ENCODE results near the gene DNAJC4. TPM values are rescaled to one million over a fixed set of nuclear protein-coding genes. Genes with fewer than 3 reads are reported as not detected.

DNAJC4 gene
- total RNA-seq, 1 experiment from 2014 or later, result 24.2 TPM

DNA sequence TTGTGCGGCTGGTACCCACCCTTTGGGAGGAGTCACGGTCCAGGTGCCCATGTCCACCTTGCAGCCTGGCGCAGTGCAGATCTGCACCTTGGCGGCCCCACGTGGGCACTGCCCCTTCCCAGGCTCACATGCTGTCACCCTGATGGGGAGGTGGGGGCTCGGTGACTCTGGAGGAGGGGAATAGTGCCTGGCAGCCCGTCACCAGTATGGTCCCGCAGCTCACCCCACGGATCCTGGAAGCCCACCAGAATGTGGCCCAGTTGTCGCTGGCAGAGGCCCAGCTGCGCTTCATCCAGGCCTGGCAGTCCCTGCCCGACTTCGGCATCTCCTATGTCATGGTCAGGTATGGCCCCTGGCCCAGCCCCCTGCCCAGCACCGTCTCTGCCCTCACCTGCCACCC is 9.6 kb upstream of the DNAJC4 start:
- Mint-ChIP-seq H3K36me3 (ENCODE audit: insufficient read depth in 1 of 3, low read depth in 3 of 3) (peaks cover 0 to 34% (median 14%) of the 10 kb centered on the region in 3 experiments; a peak in 5 of 7 replicates), H3K4me3 (no peak overlapping the region)

More for the DNA sequence above, 9.6 kb upstream of the DNAJC4 start:
- H3K23me2 ChIP-seq (ENCODE audit: insufficient read length, low read depth, low read length, poor library complexity, severe bottlenecking), result peaks cover 5% of the 10 kb centered on the region
- Mint-ChIP-seq H3K9me3 (no peaks in the 10 kb centered on the region), H3K27me3 (ENCODE audit: low read depth) (no peaks in the 10 kb centered on the region; the same call in 1 of the 2 replicates), H3K27ac (no peak overlapping the region), H3K4me1 (peaks cover 8 to 11% of the 10 kb centered on the region in 2 experiments)
- no peak overlapping the region for H2BK20ac ChIP-seq (ENCODE audit: low read depth, low read length, poor library complexity, severe bottlenecking)
- H4K20me1 ChIP-seq (ENCODE audit: control insufficient read depth, insufficient read depth, insufficient read length), result no peaks in the 10 kb centered on the region
- H2BK12ac ChIP-seq (ENCODE audit: insufficient read length, low read depth, low read length), result no peak overlapping the region
- no peak overlapping the region for H4K91ac ChIP-seq (ENCODE audit: insufficient read length, low read depth, low read length)
- no peak overlapping the region for H2AK5ac ChIP-seq (ENCODE audit: insufficient read length, low read length)
- no peak overlapping the region for H3K4ac ChIP-seq (ENCODE audit: low read depth, low read length)
- H4K8ac ChIP-seq (replicated peaks; ENCODE audit: insufficient read length, low read depth, low read length), result no peak overlapping the region
- no peak overlapping the region for H3K9ac ChIP-seq (ENCODE audit: extremely low read depth, insufficient read length, low read length)
- no peak overlapping the region for H3T11ph ChIP-seq (ENCODE audit: low read length)
- H3K27ac ChIP-seq (ENCODE audit: insufficient read length, low read depth, low read length), result no peak overlapping the region
- H3K9me3 ChIP-seq (ENCODE audit: control insufficient read depth, low read depth, low read length), result no peaks in the 10 kb centered on the region
- no peak overlapping the region for H3K56ac ChIP-seq (ENCODE audit: insufficient read length, low read depth, low read length)
- H2BK15ac ChIP-seq (ENCODE audit: low read depth, low read length), result no peak overlapping the region
- TF ChIP-seq, protein P1, sequence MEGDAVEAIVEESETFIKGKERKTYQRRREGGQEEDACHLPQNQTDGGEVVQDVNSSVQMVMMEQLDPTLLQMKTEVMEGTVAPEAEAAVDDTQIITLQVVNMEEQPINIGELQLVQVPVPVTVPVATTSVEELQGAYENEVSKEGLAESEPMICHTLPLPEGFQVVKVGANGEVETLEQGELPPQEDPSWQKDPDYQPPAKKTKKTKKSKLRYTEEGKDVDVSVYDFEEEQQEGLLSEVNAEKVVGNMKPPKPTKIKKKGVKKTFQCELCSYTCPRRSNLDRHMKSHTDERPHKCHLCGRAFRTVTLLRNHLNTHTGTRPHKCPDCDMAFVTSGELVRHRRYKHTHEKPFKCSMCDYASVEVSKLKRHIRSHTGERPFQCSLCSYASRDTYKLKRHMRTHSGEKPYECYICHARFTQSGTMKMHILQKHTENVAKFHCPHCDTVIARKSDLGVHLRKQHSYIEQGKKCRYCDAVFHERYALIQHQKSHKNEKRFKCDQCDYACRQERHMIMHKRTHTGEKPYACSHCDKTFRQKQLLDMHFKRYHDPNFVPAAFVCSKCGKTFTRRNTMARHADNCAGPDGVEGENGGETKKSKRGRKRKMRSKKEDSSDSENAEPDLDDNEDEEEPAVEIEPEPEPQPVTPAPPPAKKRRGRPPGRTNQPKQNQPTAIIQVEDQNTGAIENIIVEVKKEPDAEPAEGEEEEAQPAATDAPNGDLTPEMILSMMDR (conservative IDR thresholded peaks at IDR 0.05), result no peak
- H2BK5ac ChIP-seq (ENCODE audit: insufficient read length, low read length), result no peak overlapping the region
- H2AFZ ChIP-seq (ENCODE audit: low read length), result no peak overlapping the region
- H3K79me1 ChIP-seq (ENCODE audit: insufficient read depth, low read depth, low read length, poor library complexity, severe bottlenecking), result no peaks in the 10 kb centered on the region
- H3K79me2 ChIP-seq (ENCODE audit: insufficient read depth, low read length), result no peaks in the 10 kb centered on the region
- WGBS (ENCODE audit: extremely low coverage, insufficient read length, low lambda C conversion rate), result no CpG with 5 or more reads among the region's 14 CpGs
- DNase-seq, result no peak
- no peaks in the 10 kb centered on the region for H3K4me1 ChIP-seq (ENCODE audit: insufficient read depth, low read length)
- no peak overlapping the region for H4K5ac ChIP-seq (ENCODE audit: insufficient read length, low read depth, low read length)
- H3K4me2 ChIP-seq (ENCODE audit: insufficient read depth, insufficient read length, low read length), result no peak overlapping the region
- H3K18ac ChIP-seq (ENCODE audit: insufficient read length, low read depth, low read length), result no peak overlapping the region
- no peaks in the 10 kb centered on the region for H3K27me3 ChIP-seq (ENCODE audit: insufficient read depth, low read length)
- no peak overlapping the region for H3K23ac ChIP-seq (ENCODE audit: insufficient read length, low read depth, low read length)
- no peak overlapping the region for H2BK120ac ChIP-seq (ENCODE audit: low read depth, low read length, poor library complexity, severe bottlenecking)
- no peak overlapping the region for H3K14ac ChIP-seq (ENCODE audit: insufficient read depth, low read length)

Measured in H9 (cell line).